GM23338 (cell line): ENCODE measurements around the gene SELENON. TPM values are rescaled to one million over a fixed set of nuclear protein-coding genes. Genes with fewer than 3 reads are reported as not detected.

Experiments used
- ATAC-seq: fragments of 200-7000 bp; cut with Tn5 transposase; 3 replicates; pipeline ENCODE4 v1.9.1; 2020
- DNase-seq: peaks from one replicate; pipeline ENCODE4 v3.0.0-alpha.2; 2015; ENCODE audit warnings: low spot score
- H2AFZ ChIP-seq: fragments of 200-600 bp; sonication (generic); 2 replicates; pipeline ENCODE4 v1.8.0; 2016; ENCODE audit warnings: antibody characterized with exemption, mild to moderate bottlenecking, moderate library complexity
- H3F3A ChIP-seq: fragments of 200-600 bp; sonication (generic); replicated peaks from 2 replicates; pipeline ENCODE4 v1.8.0; 2017; ENCODE audit warnings: antibody characterized with exemption, mixed run types, low read depth
- H3K27ac ChIP-seq: fragments of 200-600 bp; sonication (generic); 2 replicates; pipeline ENCODE4 v1.6.1; 2016; ENCODE audit warnings: low read depth
- H3K27me3 ChIP-seq: fragments of 200-600 bp; sonication (generic); 2 replicates; pipeline ENCODE4 v1.8.0; 2016; ENCODE audit warnings: mild to moderate bottlenecking, mixed run types, moderate library complexity; ENCODE audit not compliant: insufficient read depth
- H3K36me3 ChIP-seq: fragments of 200-600 bp; sonication (generic); 2 replicates; pipeline ENCODE4 v1.8.0; 2016; ENCODE audit warnings: mild to moderate bottlenecking; ENCODE audit not compliant: insufficient read depth
- H3K4me1 ChIP-seq: fragments of 200-600 bp; sonication (generic); 2 replicates; pipeline ENCODE4 v1.8.0; 2016; ENCODE audit warnings: mild to moderate bottlenecking, moderate library complexity; ENCODE audit not compliant: insufficient read depth
- H3K4me2 ChIP-seq: fragments of 200-600 bp; sonication (generic); 2 replicates; pipeline ENCODE4 v1.7.1; 2017; ENCODE audit warnings: mixed run types
- H3K4me3 ChIP-seq: fragments of 200-600 bp; sonication (generic); 2 replicates; pipeline ENCODE4 v1.6.1; 2016; ENCODE audit warnings: mixed run types
- H3K79me2 ChIP-seq: fragments of 200-600 bp; sonication (generic); replicated peaks from 2 replicates; pipeline ENCODE4 v1.8.0; 2017; ENCODE audit warnings: mild to moderate bottlenecking; ENCODE audit not compliant: insufficient read depth
- H3K9me2 ChIP-seq: fragments of 200-600 bp; sonication (generic); 2 replicates; pipeline ENCODE4 v1.8.0; 2017; ENCODE audit not compliant: insufficient read depth
- H4K20me1 ChIP-seq: fragments of 200-600 bp; sonication (generic); replicated peaks from 2 replicates; pipeline ENCODE4 v1.8.0; 2017; ENCODE audit warnings: mild to moderate bottlenecking; ENCODE audit not compliant: insufficient read depth
- H3K27ac Mint-ChIP-seq: 2 replicates; pipeline ENCODE4 v1.8.0; 2020; ENCODE audit warnings: inconsistent platforms, mild to moderate bottlenecking, moderate library complexity, mixed read lengths
- H3K27me3 Mint-ChIP-seq: 3 replicates; pipeline ENCODE4 v1.8.0; 2022; ENCODE audit warnings: low read depth, mild to moderate bottlenecking, moderate library complexity, mixed read lengths, inconsistent platforms; ENCODE audit not compliant: insufficient read depth, poor library complexity
- H3K36me3 Mint-ChIP-seq: 3 replicates; pipeline ENCODE4 v1.8.0; 2021; ENCODE audit warnings: low read depth, mild to moderate bottlenecking, inconsistent platforms, moderate library complexity, mixed read lengths
- H3K4me1 Mint-ChIP-seq: 3 replicates; pipeline ENCODE4 v1.8.0; 2020; ENCODE audit warnings: mild to moderate bottlenecking, inconsistent platforms, mixed read lengths
- H3K4me3 Mint-ChIP-seq: 3 replicates; pipeline ENCODE4 v1.8.0; 2021; ENCODE audit warnings: moderate library complexity, mild to moderate bottlenecking, inconsistent platforms, mixed read lengths
- H3K9me3 Mint-ChIP-seq: 3 replicates; pipeline ENCODE4 v1.8.0; 2020; ENCODE audit warnings: moderate library complexity, mild to moderate bottlenecking, inconsistent platforms, mixed read lengths
- CREB1 ChIP-seq: fragments of 250-450 bp; sonication (Bioruptor Pico); IDR thresholded peaks from 2 replicates; pipeline ENCODE4 v1.5.0; 2020; ENCODE audit warnings: low read depth, mild to moderate bottlenecking, moderate library complexity
- EZH2 ChIP-seq: fragments of 200-600 bp; sonication (generic); IDR thresholded peaks from one replicate; pipeline ENCODE4 v1.8.0; 2017; ENCODE audit warnings: antibody characterized with exemption, mild to moderate bottlenecking, low read depth; ENCODE audit not compliant: unreplicated experiment
- EZH2phosphoT487 ChIP-seq: fragments of 200-600 bp; sonication (generic); IDR thresholded peaks from one replicate; pipeline ENCODE4 v1.8.1; 2018; ENCODE audit warnings: antibody characterized with exemption; ENCODE audit not compliant: unreplicated experiment
- JUNB ChIP-seq: IDR thresholded peaks from one replicate; pipeline ENCODE4 v1.6.1; 2016; ENCODE audit warnings: antibody characterized with exemption; ENCODE audit not compliant: unreplicated experiment
- NANOG ChIP-seq: IDR thresholded peaks from 2 replicates; pipeline ENCODE4 v1.6.1; 2016; ENCODE audit warnings: antibody characterized with exemption, borderline replicate concordance
- POLR2AphosphoS5 ChIP-seq: IDR thresholded peaks from 2 replicates; pipeline ENCODE4 v1.6.1; 2016; ENCODE audit warnings: antibody characterized with exemption, low read depth
- STAT1 ChIP-seq: IDR thresholded peaks from one replicate; pipeline ENCODE4 v1.6.1; 2016; ENCODE audit warnings: antibody characterized with exemption; ENCODE audit not compliant: unreplicated experiment
- ZNF114 ChIP-seq: fragments of 250-450 bp; sonication (Bioruptor Pico); IDR thresholded peaks from 2 replicates; pipeline ENCODE4 v1.5.0; 2020; ENCODE audit warnings: mild to moderate bottlenecking, moderate library complexity
- ZNF331 ChIP-seq: fragments of 250-450 bp; sonication (Bioruptor Pico); IDR thresholded peaks from 2 replicates; pipeline ENCODE4 v1.5.0; 2020; ENCODE audit warnings: low read depth, mild to moderate bottlenecking, moderate library complexity
- ZNF462 ChIP-seq: fragments of 250-450 bp; sonication (Bioruptor Pico); IDR thresholded peaks from 2 replicates; pipeline ENCODE4 v1.5.0; 2020; ENCODE audit warnings: mild to moderate bottlenecking, moderate library complexity
- polyA plus RNA-seq: library from polyadenylated mRNA; unstranded; fragments of >200 nt; fragmentation: Nextera tagmentation; extraction: Ambion mirVana; gene quantifications from 2 replicates; pipeline ENCODE4 v1.2.1, GENCODE V29; 2016
- total RNA-seq: library from RNA; depleted of rRNA; stranded (reverse); fragments of >200 nt; shearing (Covaris generic); gene quantifications from 2 replicates; pipeline ENCODE4 v1.2.3, GENCODE V29; 2014
- TF ChIP-seq, protein P1 (sequence below), 2 experiments: fragments of 200-600 bp in 1 of 2; sonication (generic) in 1 of 2; conservative IDR thresholded peaks; 2 replicates each; pipeline versions ENCODE4 v1.5.1 to v1.6.1; 2016 to 2017; ENCODE audit warnings: antibody characterized with exemption in 2 of 2, low read depth in 2 of 2, mild to moderate bottlenecking in 2 of 2, moderate library complexity in 1 of 2
- TF ChIP-seq, protein P2 (sequence below): IDR thresholded peaks from 2 replicates; pipeline ENCODE4 v1.6.1; 2016; ENCODE audit warnings: antibody characterized with exemption
- TF ChIP-seq, protein P3 (sequence below): IDR thresholded peaks from one replicate; pipeline ENCODE4 v1.6.1; 2018; ENCODE audit warnings: antibody characterized with exemption; ENCODE audit not compliant: unreplicated experiment

The SELENON gene
- total and polyA plus RNA-seq, 2 experiments from 2014 or later: 17.9 to 93.2 TPM

- Histone ChIP-seq H3F3A (peaks cover 4% of the 10 kb centered on the region; the same call in 1 of the 2 replicates), H3K79me2 (0 out of 2 replicates have a peak, but pooled peaks cover 9% of the 10 kb centered on the region), H2AFZ (no peak overlapping the region), H3K9me2 (no peaks in the 10 kb centered on the region), H3K27me3 (no peaks in the 10 kb centered on the region), H3K36me3 (peaks cover 51% of the 10 kb centered on the region), H3K4me3 (no peak overlapping the region), H4K20me1 (peaks cover 17% of the 10 kb centered on the region), H3K4me1 (no peaks in the 10 kb centered on the region), H3K4me2 (no peak overlapping the region), H3K27ac (no peak overlapping the region)
- Mint-ChIP-seq H3K27me3 (no peaks in the 10 kb centered on the region), H3K9me3 (no peaks in the 10 kb centered on the region), H3K4me3 (no peak overlapping the region), H3K27ac (no peak overlapping the region), H3K36me3 (peaks cover 57% of the 10 kb centered on the region), H3K4me1 (no peaks in the 10 kb centered on the region)
- ATAC-seq (no peak), DNase-seq (no peak)
- TF ChIP-seq CREB1 (CRISPR knock-in tag) (no peak), JUNB (no peak), ZNF331 (CRISPR knock-in tag) (no peak), ZNF462 (CRISPR knock-in tag) (no peak), POLR2AphosphoS5 (no peak), STAT1 (no peak), NANOG (no peak), EZH2 (no peak), EZH2phosphoT487 (no peak), ZNF114 (CRISPR knock-in tag) (no peak)
- TF ChIP-seq, protein P1, sequence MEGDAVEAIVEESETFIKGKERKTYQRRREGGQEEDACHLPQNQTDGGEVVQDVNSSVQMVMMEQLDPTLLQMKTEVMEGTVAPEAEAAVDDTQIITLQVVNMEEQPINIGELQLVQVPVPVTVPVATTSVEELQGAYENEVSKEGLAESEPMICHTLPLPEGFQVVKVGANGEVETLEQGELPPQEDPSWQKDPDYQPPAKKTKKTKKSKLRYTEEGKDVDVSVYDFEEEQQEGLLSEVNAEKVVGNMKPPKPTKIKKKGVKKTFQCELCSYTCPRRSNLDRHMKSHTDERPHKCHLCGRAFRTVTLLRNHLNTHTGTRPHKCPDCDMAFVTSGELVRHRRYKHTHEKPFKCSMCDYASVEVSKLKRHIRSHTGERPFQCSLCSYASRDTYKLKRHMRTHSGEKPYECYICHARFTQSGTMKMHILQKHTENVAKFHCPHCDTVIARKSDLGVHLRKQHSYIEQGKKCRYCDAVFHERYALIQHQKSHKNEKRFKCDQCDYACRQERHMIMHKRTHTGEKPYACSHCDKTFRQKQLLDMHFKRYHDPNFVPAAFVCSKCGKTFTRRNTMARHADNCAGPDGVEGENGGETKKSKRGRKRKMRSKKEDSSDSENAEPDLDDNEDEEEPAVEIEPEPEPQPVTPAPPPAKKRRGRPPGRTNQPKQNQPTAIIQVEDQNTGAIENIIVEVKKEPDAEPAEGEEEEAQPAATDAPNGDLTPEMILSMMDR (conservative IDR thresholded peaks at IDR 0.05; ENCODE audit: low read depth in 2 of 2): no peak
- TF ChIP-seq, protein P2, sequence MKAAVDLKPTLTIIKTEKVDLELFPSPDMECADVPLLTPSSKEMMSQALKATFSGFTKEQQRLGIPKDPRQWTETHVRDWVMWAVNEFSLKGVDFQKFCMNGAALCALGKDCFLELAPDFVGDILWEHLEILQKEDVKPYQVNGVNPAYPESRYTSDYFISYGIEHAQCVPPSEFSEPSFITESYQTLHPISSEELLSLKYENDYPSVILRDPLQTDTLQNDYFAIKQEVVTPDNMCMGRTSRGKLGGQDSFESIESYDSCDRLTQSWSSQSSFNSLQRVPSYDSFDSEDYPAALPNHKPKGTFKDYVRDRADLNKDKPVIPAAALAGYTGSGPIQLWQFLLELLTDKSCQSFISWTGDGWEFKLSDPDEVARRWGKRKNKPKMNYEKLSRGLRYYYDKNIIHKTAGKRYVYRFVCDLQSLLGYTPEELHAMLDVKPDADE: no peak
- TF ChIP-seq, protein P3, sequence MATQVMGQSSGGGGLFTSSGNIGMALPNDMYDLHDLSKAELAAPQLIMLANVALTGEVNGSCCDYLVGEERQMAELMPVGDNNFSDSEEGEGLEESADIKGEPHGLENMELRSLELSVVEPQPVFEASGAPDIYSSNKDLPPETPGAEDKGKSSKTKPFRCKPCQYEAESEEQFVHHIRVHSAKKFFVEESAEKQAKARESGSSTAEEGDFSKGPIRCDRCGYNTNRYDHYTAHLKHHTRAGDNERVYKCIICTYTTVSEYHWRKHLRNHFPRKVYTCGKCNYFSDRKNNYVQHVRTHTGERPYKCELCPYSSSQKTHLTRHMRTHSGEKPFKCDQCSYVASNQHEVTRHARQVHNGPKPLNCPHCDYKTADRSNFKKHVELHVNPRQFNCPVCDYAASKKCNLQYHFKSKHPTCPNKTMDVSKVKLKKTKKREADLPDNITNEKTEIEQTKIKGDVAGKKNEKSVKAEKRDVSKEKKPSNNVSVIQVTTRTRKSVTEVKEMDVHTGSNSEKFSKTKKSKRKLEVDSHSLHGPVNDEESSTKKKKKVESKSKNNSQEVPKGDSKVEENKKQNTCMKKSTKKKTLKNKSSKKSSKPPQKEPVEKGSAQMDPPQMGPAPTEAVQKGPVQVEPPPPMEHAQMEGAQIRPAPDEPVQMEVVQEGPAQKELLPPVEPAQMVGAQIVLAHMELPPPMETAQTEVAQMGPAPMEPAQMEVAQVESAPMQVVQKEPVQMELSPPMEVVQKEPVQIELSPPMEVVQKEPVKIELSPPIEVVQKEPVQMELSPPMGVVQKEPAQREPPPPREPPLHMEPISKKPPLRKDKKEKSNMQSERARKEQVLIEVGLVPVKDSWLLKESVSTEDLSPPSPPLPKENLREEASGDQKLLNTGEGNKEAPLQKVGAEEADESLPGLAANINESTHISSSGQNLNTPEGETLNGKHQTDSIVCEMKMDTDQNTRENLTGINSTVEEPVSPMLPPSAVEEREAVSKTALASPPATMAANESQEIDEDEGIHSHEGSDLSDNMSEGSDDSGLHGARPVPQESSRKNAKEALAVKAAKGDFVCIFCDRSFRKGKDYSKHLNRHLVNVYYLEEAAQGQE: no peak
These were observed 29.1 kb downstream of the SELENON start for GRCh38 chr1:25829046-25829445.
